OCI-LY3 (cell line): ENCODE data around the gene LPP.

Experiments
- EZH2phosphoT487 ChIP-seq: fragments of 200-600 bp; shearing (Covaris generic); IDR thresholded peaks from 2 replicates; pipeline ENCODE4 v1.6.1; 2018; ENCODE audit warnings: antibody characterized with exemption, mixed run types, low read depth
- TF ChIP-seq, protein P1 (sequence below): fragments of 200-600, 300-600 bp; sonication (generic); IDR thresholded peaks from 2 replicates; pipeline ENCODE4 v1.5.1; 2014; ENCODE audit warnings: antibody characterized with exemption, low read length, low read depth

DNA sequence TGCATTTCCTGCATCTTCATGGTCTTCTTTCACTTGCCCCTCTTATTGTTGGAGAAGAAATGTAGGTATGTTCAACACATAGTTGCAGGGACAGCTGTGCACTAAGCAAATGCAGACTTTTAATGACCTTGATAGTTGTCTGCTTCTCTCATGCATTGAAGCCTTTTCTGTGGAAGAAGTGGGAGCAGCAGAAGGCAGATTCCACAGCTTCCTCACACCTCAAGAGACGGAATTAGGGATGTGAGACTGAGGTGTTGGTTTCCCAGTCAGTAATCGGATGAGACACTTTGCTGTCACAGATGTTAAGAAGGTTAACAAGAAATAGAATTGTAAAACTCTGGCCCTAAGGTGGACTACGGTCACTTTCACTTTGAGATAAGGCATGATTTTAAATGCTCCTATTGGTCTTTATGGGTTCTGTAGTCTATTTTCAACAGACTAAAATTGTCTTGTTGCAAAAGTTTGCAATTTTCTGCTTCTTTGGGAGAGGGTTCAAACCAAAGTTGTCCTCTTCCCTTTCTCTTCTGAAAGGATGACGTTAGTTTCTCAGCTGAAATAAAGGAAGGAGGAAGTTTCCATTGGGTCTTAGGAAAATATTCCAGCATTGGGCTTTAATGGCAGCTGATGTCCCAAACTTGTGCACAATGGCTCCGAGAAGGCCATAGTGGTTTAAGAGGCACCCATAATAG lies 117.4 kb downstream of the LPP start:
- TF ChIP-seq, protein P1, sequence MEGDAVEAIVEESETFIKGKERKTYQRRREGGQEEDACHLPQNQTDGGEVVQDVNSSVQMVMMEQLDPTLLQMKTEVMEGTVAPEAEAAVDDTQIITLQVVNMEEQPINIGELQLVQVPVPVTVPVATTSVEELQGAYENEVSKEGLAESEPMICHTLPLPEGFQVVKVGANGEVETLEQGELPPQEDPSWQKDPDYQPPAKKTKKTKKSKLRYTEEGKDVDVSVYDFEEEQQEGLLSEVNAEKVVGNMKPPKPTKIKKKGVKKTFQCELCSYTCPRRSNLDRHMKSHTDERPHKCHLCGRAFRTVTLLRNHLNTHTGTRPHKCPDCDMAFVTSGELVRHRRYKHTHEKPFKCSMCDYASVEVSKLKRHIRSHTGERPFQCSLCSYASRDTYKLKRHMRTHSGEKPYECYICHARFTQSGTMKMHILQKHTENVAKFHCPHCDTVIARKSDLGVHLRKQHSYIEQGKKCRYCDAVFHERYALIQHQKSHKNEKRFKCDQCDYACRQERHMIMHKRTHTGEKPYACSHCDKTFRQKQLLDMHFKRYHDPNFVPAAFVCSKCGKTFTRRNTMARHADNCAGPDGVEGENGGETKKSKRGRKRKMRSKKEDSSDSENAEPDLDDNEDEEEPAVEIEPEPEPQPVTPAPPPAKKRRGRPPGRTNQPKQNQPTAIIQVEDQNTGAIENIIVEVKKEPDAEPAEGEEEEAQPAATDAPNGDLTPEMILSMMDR = no peak
- TF ChIP-seq EZH2phosphoT487 = no peak
